GM12878 (cell line): Measurements from ENCODE around the gene ASB6. TPM values are rescaled to one million over a fixed set of nuclear protein-coding genes. Genes with fewer than 3 reads are reported as not detected.
"Not testable (repeated sequence)": the region's sequence is repeated elsewhere in the genome, so short reads cannot be mapped to it uniquely, and the experiment has no call there.

ENCODE experiments used
- ATAC-seq: fragments of 200-7000 bp; cut with Tn5 transposase; 3 replicates; pipeline ENCODE4 v1.9.1; 2020; ENCODE audit warnings: mild to moderate bottlenecking, moderate library complexity
- BruUV-seq: library from RNA; stranded (reverse); fragments of 400-500 nt; replicated peaks from 2 replicates; lab custom pipeline; 2021; lab: Mats Ljungman, UMichigan
- CTCF ChIA-PET: fragments of 300-600 bp; sonication (Branson Sonifier 250); formaldehyde crosslinking; extraction: SDS; loops from one replicate; lab custom pipeline; 2021; ENCODE audit warnings: inconsistent platforms; lab: Yijun Ruan, JAX
- POLR2A ChIA-PET: fragments of 350-600 bp; formaldehyde crosslinking; extraction: SDS; loops from one replicate; lab custom pipeline; 2021; ENCODE audit warnings: inconsistent platforms; lab: Charles Lee
- RAD21 ChIA-PET: fragments of 300-600 bp; sonication (Branson Sonifier 250); formaldehyde crosslinking; loops from one replicate; lab custom pipeline; 2023; ENCODE audit warnings: antibody characterized with exemption; ENCODE audit not compliant: unreplicated experiment; lab: Charles Lee
- SMC1A ChIA-PET: fragments of 300-600 bp; sonication (Branson Sonifier 250); formaldehyde crosslinking; loops from one replicate; lab custom pipeline; 2023; ENCODE audit not compliant: unreplicated experiment, uncharacterized antibody; lab: Charles Lee
- DNase-seq: peaks from one replicate; pipeline ENCODE4 v3.0.0-alpha.2; 2011; ENCODE audit warnings: low read depth, low spot score
- FAIRE-seq: peaks from 3 replicates; lab custom pipeline; 2011; peaks lifted over from hg19 to GRCh38; lab: Jason Lieb, UNC
- H2AFZ ChIP-seq: 2 replicates; pipeline ENCODE4 v1.6.0; 2011; ENCODE audit warnings: low read depth, low read length, control low read depth; ENCODE audit not compliant: control insufficient read depth
- H3K27ac ChIP-seq: 2 replicates; pipeline ENCODE4 v1.5.1; 2011; ENCODE audit warnings: control low read depth; ENCODE audit not compliant: control insufficient read depth, insufficient read depth
- H3K27me3 ChIP-seq, 2 experiments: replicated peaks in 1 of 2; 2 replicates each; pipeline versions ENCODE4 v1.6.0 to v1.6.1; 2011; ENCODE audit warnings: low read length in 1 of 2; ENCODE audit not compliant: control insufficient read depth in 2 of 2, insufficient read depth in 2 of 2
- H3K36me3 ChIP-seq, 2 experiments: 2 replicates each; pipeline ENCODE4 v1.5.1; 2011; ENCODE audit warnings: low read length in 1 of 2; ENCODE audit not compliant: control insufficient read depth in 2 of 2, insufficient read depth in 2 of 2
- H3K4me1 ChIP-seq: 2 replicates; pipeline ENCODE4 v1.6.1; 2011; ENCODE audit warnings: mild to moderate bottlenecking, low read length, moderate library complexity, mixed read lengths; ENCODE audit not compliant: control insufficient read depth, insufficient read depth
- H3K4me2 ChIP-seq: 2 replicates; pipeline ENCODE4 v1.6.0; 2011; ENCODE audit warnings: control low read depth; ENCODE audit not compliant: control insufficient read depth, insufficient read depth
- H3K4me3 ChIP-seq: fragments of 200-600 bp; sonication (generic); 2 replicates; pipeline ENCODE4 v1.5.1; 2016
- H3K79me2 ChIP-seq: 2 replicates; pipeline ENCODE4 v1.6.0; 2011; ENCODE audit warnings: low read length; ENCODE audit not compliant: control insufficient read depth, insufficient read depth
- H3K9ac ChIP-seq: 2 replicates; pipeline ENCODE4 v1.8.0; 2011; ENCODE audit warnings: low read length, control low read depth, mixed read lengths; ENCODE audit not compliant: control insufficient read depth, insufficient read depth
- H3K9me3 ChIP-seq: replicated peaks from 3 replicates; pipeline ENCODE4 v1.5.1; 2011; ENCODE audit warnings: mild to moderate bottlenecking, low read length; ENCODE audit not compliant: control insufficient read depth, insufficient read depth
- H4K20me1 ChIP-seq: 2 replicates; pipeline ENCODE4 v1.6.0; 2011; ENCODE audit not compliant: control insufficient read depth, insufficient read depth
- BHLHE40 ChIP-seq, 2 experiments: fragments of 450-650 bp in 1 of 2; IDR thresholded peaks; 2 replicates each; pipeline ENCODE4 v1.6.1; 2011 to 2017; ENCODE audit warnings: low read depth in 2 of 2, borderline replicate concordance in 1 of 2, improper control_type of control experiment in 1 of 2, low read length in 1 of 2, mild to moderate bottlenecking in 1 of 2
- CBX5 ChIP-seq: sonication (generic); IDR thresholded peaks from 2 replicates; pipeline ENCODE4 v1.6.1; 2016; ENCODE audit warnings: low read depth, moderate library complexity, mild to moderate bottlenecking, inconsistent platforms
- CEBPB ChIP-seq, 2 experiments: fragments of 150-350 bp in 1 of 2; IDR thresholded peaks; 2 replicates each; pipeline ENCODE4 v1.6.1; 2012 to 2014; ENCODE audit warnings: low read depth in 2 of 2, low read length in 2 of 2, borderline replicate concordance in 1 of 2, inconsistent platforms in 1 of 2
- POLR2A ChIP-seq: IDR thresholded peaks from 2 replicates; pipeline ENCODE4 v1.6.1; 2011; ENCODE audit warnings: low read depth, mild to moderate bottlenecking, low read length
- POLR2AphosphoS5 ChIP-seq: IDR thresholded peaks from 2 replicates; pipeline ENCODE4 v1.6.1; 2011; ENCODE audit warnings: mild to moderate bottlenecking, low read length, inconsistent platforms
- WGBS: methylation state at CpG from one replicate; pipeline ENCODE4 v1.1.6; 2016; ENCODE audit warnings: low lambda C conversion rate; ENCODE audit not compliant: insufficient replicate concordance, insufficient coverage; ENCODE audit errors: missing lambda C conversion rate; 5-methylcytosine and 5-hydroxymethylcytosine counted together
- in situ Hi-C: fragments of 300-500 bp; cut with MboI; formaldehyde crosslinking; loops from 9 replicates; pipeline ENCODE4 v1.14.3; 2018; ENCODE audit warnings: mixed read lengths
- intact Hi-C: fragments of 100-400 bp; cut with micrococcal nuclease; formaldehyde crosslinking; loops from one replicate; pipeline ENCODE4 v1.14.2; 2022; ENCODE audit not compliant: unreplicated experiment
- polyA plus RNA-seq, 11 experiments: library from polyadenylated mRNA; depleted of rRNA in 4 of 11; unstranded in 6 of 11; stranded (reverse) in 5 of 11; fragments of >200 nt; fragmentation: Nextera tagmentation in 4 of 11; fragmentation: Illumina TruSeq in 1 of 11; extraction: Ambion mirVana in 4 of 11; extraction: Trizol in 1 of 11; gene quantifications; 1 replicate in 1 of 11; 2 replicates in 10 of 11; pipeline versions ENCODE4 v1.2.1 to v1.2.3, GENCODE V29; 2011 to 2016; ENCODE audit warnings: inconsistent platforms in 2 of 11, missing spikeins in 2 of 11, low read depth in 1 of 11
- total RNA-seq, 4 experiments: library from RNA; depleted of rRNA in 3 of 4; stranded (reverse); fragments of >200 nt in 3 of 4; fragmentation: Illumina TruSeq in 1 of 4; extraction: Trizol in 1 of 4; gene quantifications; 2 replicates each; pipeline versions ENCODE4 v1.2.1 to v1.2.3, GENCODE V29; 2013 to 2021

ASB6 gene
- total and polyA plus RNA-seq, 10 of the 15 experiments (the other 5 are each of a cell fraction or from before 2014, with no cell fraction given): 0.80 to 18.2 (median 9.9) TPM

- H3K9ac ChIP-seq: no peak overlapping the region
- DNase-seq (no peak), ATAC-seq (no peak), FAIRE-seq (no peak)
- peaks cover 21 to 39% of the 10 kb centered on the region in 2 experiments; a peak in 3 of 4 replicates for H3K36me3 ChIP-seq
- no TSS peak for BruUV-seq
- H3K9me3 ChIP-seq: no peaks in the 10 kb centered on the region
- H3K4me2 ChIP-seq: no peak overlapping the region
- no peaks in the 10 kb centered on the region for H3K27me3 ChIP-seq
- ChIA-PET RAD21 (no interaction called here), SMC1A (no interaction called here), POLR2A (interaction anchor here (0.6 kb wide), 1 partner anchor 525 kb away, joined by 3 read pairs; no protein-coding TSS in a partner anchor), CTCF (interaction anchor here (1.0 kb wide), 1 partner anchor 13 kb away, joined by 4 read pairs; no protein-coding TSS in a partner anchor)
- TF ChIP-seq BHLHE40 (IDR thresholded peaks at IDR 0.05; ENCODE audit: borderline replicate concordance in 1 of 2, low read depth in 2 of 2, low read length in 1 of 2) (no peak), CBX5 (no peak), POLR2A (peak; percentile 61)
- H3K4me1 ChIP-seq: peaks cover 6% of the 10 kb centered on the region; the same call in 1 of the 2 replicates
- in situ Hi-C loops: no loop called here
- no peak overlapping the region for H3K4me3 ChIP-seq
- intact Hi-C loops: no loop called here
- H3K27ac ChIP-seq: no peak overlapping the region
- WGBS: 86% methylated on average over 29 of the region's 29 CpGs
- peaks cover 15% of the 10 kb centered on the region for H3K79me2 ChIP-seq
- no peak overlapping the region for H2AFZ ChIP-seq
- H4K20me1 ChIP-seq: no peaks in the 10 kb centered on the region; the same call in 1 of the 2 replicates
These were observed 4.1 kb downstream of the ASB6 start for GRCh38 chr9:129637673-129638439.

- Histone ChIP-seq H3K79me2 (peaks cover 15% of the 10 kb centered on the region), H3K4me1 (peaks cover 6% of the 10 kb centered on the region; the same call in 1 of the 2 replicates), H3K4me3 (no peak overlapping the region), H3K27ac (no peak overlapping the region)
- 58% methylated on average over 9 of the region's 9 CpGs for WGBS
- TF ChIP-seq CEBPB (IDR thresholded peaks at IDR 0.05; ENCODE audit: borderline replicate concordance in 1 of 2, low read depth in 2 of 2, low read length in 2 of 2): no peak
- TF ChIP-seq POLR2A: 0 out of 2 replicates have a peak, but pooled peaks have one; percentile 9
- peak; percentile 34; the same call in 1 of the 2 replicates for TF ChIP-seq POLR2AphosphoS5
- TF ChIP-seq, all 136 proteins: peak for 2
- H3K4me2 ChIP-seq: no peak overlapping the region
- ChIA-PET RAD21 (no interaction called here), CTCF (no interaction called here), POLR2A (interaction anchor here (0.5 kb wide), 1 partner anchor 372 kb away, joined by 4 read pairs; no protein-coding TSS in a partner anchor), SMC1A (no interaction called here)
- no peaks in the 10 kb centered on the region for H3K27me3 ChIP-seq
- ATAC-seq (no peak), FAIRE-seq (no peak), DNase-seq (no peak)
- BruUV-seq: no TSS peak
- in situ Hi-C loops: no loop called here
- H3K9ac ChIP-seq: no peak overlapping the region
- no peaks in the 10 kb centered on the region for H3K9me3 ChIP-seq
- H2AFZ ChIP-seq: no peak overlapping the region
- H3K36me3 ChIP-seq: peaks cover 21 to 41% of the 10 kb centered on the region in 2 experiments; a peak in 3 of 4 replicates
- H4K20me1 ChIP-seq: no peaks in the 10 kb centered on the region; the same call in 1 of the 2 replicates
- intact Hi-C loops: no loop called here
These were observed 4.8 kb downstream of the ASB6 start for GRCh38 chr9:129637102-129637501.

GRCh38 chr9:129636343-129636742 is 5.6 kb downstream of the ASB6 start:
- H3K9me3 ChIP-seq, intact Hi-C loops, H3K4me3 ChIP-seq, H2AFZ ChIP-seq, H3K9ac ChIP-seq, BruUV-seq, ATAC-seq, DNase-seq, H3K27me3 ChIP-seq, H3K27ac ChIP-seq, FAIRE-seq, RAD21 ChIA-PET, in situ Hi-C loops, SMC1A ChIA-PET, H3K4me2 ChIP-seq, POLR2A ChIA-PET, H3K4me1 ChIP-seq, H4K20me1 ChIP-seq: not testable (repeated sequence)
- WGBS: 82% methylated on average over 7 of the region's 10 CpGs
- peaks cover 16% of the 10 kb centered on the region for H3K79me2 ChIP-seq
- CTCF ChIA-PET: interaction anchor here (0.7 to 1.1 kb wide), 2 partner anchors 9 to 504 kb away, joined by 3 to 4 read pairs; no protein-coding TSS in a partner anchor
- peaks cover 21 to 41% of the 10 kb centered on the region in 2 experiments; a peak in 3 of 4 replicates for H3K36me3 ChIP-seq
